ENCODE results near the gene FKBP1C. TPM values are rescaled to one million over a fixed set of nuclear protein-coding genes. Genes with fewer than 3 reads are reported as not detected.
"Not testable (repeated sequence)": the region's sequence is repeated elsewhere in the genome, so short reads cannot be mapped to it uniquely, and the experiment has no call there.

FKBP1C gene
- total and polyA plus RNA-seq, 2 experiments from 2014 or later = 0.30 to 0.48 TPM

- TF ChIP-seq, protein P1, sequence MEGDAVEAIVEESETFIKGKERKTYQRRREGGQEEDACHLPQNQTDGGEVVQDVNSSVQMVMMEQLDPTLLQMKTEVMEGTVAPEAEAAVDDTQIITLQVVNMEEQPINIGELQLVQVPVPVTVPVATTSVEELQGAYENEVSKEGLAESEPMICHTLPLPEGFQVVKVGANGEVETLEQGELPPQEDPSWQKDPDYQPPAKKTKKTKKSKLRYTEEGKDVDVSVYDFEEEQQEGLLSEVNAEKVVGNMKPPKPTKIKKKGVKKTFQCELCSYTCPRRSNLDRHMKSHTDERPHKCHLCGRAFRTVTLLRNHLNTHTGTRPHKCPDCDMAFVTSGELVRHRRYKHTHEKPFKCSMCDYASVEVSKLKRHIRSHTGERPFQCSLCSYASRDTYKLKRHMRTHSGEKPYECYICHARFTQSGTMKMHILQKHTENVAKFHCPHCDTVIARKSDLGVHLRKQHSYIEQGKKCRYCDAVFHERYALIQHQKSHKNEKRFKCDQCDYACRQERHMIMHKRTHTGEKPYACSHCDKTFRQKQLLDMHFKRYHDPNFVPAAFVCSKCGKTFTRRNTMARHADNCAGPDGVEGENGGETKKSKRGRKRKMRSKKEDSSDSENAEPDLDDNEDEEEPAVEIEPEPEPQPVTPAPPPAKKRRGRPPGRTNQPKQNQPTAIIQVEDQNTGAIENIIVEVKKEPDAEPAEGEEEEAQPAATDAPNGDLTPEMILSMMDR (IDR thresholded peaks at IDR 0.05; ENCODE audit: low read depth, low read length) = no peak
- Histone ChIP-seq H3K36me3 (no peaks in the 10 kb centered on the region), H3K4me1 (ENCODE audit: low read depth) (no peaks in the 10 kb centered on the region), H3K4me3 (no peak overlapping the region), H3K27me3 (no peaks in the 10 kb centered on the region), H3K9me3 (ENCODE audit: low read depth) (no peaks in the 10 kb centered on the region), H3K27ac (no peak overlapping the region)
- no peak for DNase-seq (ENCODE audit: low read depth in 1 of 2, low spot score in 1 of 2)
Observed at GRCh38 chr6:63188828-63189227, 22.4 kb upstream of the FKBP1C start.

DNA sequence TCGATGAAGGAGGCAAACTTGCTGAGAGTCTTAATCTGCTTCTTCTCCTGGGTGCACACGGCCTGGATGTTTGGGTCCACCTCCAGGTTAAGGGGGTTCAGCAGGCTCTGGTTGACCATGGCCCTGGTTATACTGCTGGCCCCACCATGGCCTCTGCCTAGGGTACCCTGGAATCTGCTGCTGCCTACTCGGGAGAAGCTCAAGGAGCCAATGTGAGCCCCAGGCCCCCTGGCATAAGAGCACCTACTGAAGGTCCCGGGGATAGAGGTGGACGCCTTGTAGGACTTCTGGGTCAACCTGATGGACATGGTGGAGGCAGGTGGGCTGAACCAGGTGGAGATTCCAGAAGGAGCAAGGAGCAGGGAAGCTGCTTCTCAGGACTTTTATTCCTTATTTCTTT, 17.9 kb upstream of the FKBP1C start:
- TF ChIP-seq, protein P1 (IDR thresholded peaks at IDR 0.05; ENCODE audit: low read depth, low read length) = no peak
- H3K27me3 ChIP-seq = no peaks in the 10 kb centered on the region
- no peaks in the 10 kb centered on the region for H3K9me3 ChIP-seq (ENCODE audit: low read depth)
- H3K4me1 ChIP-seq (ENCODE audit: low read depth) = no peaks in the 10 kb centered on the region
- no peak for DNase-seq (ENCODE audit: low read depth in 1 of 2, low spot score in 1 of 2)
- no peaks in the 10 kb centered on the region for H3K36me3 ChIP-seq
- H3K4me3 ChIP-seq = no peak overlapping the region
- H3K27ac ChIP-seq = no peak overlapping the region

DNA sequence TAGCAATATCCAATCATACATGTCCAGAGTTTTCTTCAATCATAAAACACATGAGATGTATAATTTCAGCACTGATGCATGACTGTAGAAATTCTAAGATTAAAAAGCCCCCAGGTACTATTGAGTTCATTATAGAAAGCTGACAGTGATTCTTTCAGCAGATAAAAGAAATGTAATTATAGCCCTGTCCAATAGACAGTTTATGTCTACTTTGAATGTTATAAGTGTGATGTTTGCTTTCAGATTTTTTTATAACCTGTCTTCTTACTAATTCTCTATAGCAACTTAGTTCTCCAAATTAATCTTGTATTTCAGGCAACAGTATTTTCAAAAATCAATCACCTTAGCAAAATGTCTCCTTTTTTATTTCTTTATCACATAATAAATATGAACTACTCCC, 13.5 kb upstream of the FKBP1C start:
- H3K9me3 ChIP-seq (ENCODE audit: low read depth) = no peaks in the 10 kb centered on the region
- TF ChIP-seq, protein P1 (IDR thresholded peaks at IDR 0.05; ENCODE audit: low read depth, low read length) = no peak
- no peaks in the 10 kb centered on the region for H3K36me3 ChIP-seq
- H3K27ac ChIP-seq = no peak overlapping the region
- no peaks in the 10 kb centered on the region for H3K4me1 ChIP-seq (ENCODE audit: low read depth)
- H3K4me3 ChIP-seq = no peak overlapping the region
- H3K27me3 ChIP-seq = no peaks in the 10 kb centered on the region
- DNase-seq (ENCODE audit: low read depth in 1 of 2, low spot score in 1 of 2) = no peak

GRCh38 chr6:63213325-63213724, 2.1 kb downstream of the FKBP1C start:
- Histone ChIP-seq H3K4me3 (no peak overlapping the region), H3K27me3 (no peaks in the 10 kb centered on the region), H3K9me3 (ENCODE audit: low read depth) (no peaks in the 10 kb centered on the region), H3K27ac (no peak overlapping the region), H3K36me3 (no peaks in the 10 kb centered on the region), H3K4me1 (ENCODE audit: low read depth) (no peaks in the 10 kb centered on the region)
- DNase-seq (ENCODE audit: low read depth in 1 of 2, low spot score in 1 of 2) = no peak
- TF ChIP-seq, protein P1 (IDR thresholded peaks at IDR 0.05; ENCODE audit: low read depth, low read length) = no peak

DNA sequence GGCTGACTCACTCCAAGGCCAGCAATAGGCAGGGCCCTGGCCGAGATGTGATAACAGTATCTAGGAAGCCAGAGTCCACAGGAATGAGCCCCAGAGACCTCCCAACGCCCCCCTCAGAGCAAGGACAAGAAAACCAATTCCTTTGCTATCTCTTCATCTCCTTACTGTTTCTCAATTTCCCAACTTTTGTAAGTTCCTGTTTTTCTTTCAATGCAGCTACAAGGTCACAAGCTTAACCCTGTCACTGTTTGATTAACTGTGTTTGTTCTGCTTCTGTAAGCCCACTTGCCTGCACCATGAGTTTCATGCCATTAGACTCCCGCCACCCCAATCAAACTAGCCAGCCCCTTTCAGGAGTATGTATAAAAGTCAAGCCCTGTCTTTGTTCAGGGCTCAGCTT, 3.5 kb downstream of the FKBP1C start:
- TF ChIP-seq, protein P1 (IDR thresholded peaks at IDR 0.05; ENCODE audit: low read depth, low read length) = no peak
- no peaks in the 10 kb centered on the region for H3K36me3 ChIP-seq
- no peak overlapping the region for H3K27ac ChIP-seq
- no peak for DNase-seq (ENCODE audit: low read depth in 1 of 2, low spot score in 1 of 2)
- no peaks in the 10 kb centered on the region for H3K9me3 ChIP-seq (ENCODE audit: low read depth)
- no peak overlapping the region for H3K4me3 ChIP-seq
- no peaks in the 10 kb centered on the region for H3K4me1 ChIP-seq (ENCODE audit: low read depth)
- no peaks in the 10 kb centered on the region for H3K27me3 ChIP-seq

DNA sequence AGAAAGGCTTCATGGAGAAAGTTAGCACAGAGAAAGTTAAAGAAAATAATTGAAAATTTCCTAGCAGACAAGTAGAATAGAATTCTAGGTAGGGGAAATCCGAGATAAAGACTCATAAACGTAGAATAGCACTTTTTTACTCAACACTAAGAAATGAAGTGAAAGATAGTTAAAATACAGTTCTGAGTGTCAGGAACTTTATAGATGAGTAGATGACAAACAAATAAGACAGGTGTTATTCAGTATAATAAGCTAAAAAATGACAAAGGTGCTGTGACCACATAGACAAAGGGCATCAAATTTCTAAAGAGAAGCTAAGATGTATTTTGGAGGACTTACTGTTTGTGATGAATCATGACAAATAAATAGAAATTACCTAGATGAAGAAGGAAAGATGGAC, 12.9 kb downstream of the FKBP1C start:
- H3K27ac ChIP-seq = no peak overlapping the region
- no peaks in the 10 kb centered on the region for H3K9me3 ChIP-seq (ENCODE audit: low read depth)
- H3K27me3 ChIP-seq = no peaks in the 10 kb centered on the region
- H3K36me3 ChIP-seq = no peaks in the 10 kb centered on the region
- no peak for DNase-seq (ENCODE audit: low read depth in 1 of 2, low spot score in 1 of 2)
- H3K4me3 ChIP-seq = no peak overlapping the region
- TF ChIP-seq, protein P1 (IDR thresholded peaks at IDR 0.05; ENCODE audit: low read depth, low read length) = no peak
- H3K4me1 ChIP-seq (ENCODE audit: low read depth) = no peaks in the 10 kb centered on the region

GRCh38 chr6:63225987-63226386, 14.7 kb downstream of the FKBP1C start:
- not testable (repeated sequence) for H3K27ac ChIP-seq; H3K4me3 ChIP-seq; H3K4me1 ChIP-seq (ENCODE audit: low read depth); DNase-seq (ENCODE audit: low read depth in 1 of 2, low spot score in 1 of 2); H3K9me3 ChIP-seq (ENCODE audit: low read depth); H3K36me3 ChIP-seq; H3K27me3 ChIP-seq

- H3K4me1 ChIP-seq (ENCODE audit: low read depth); H3K9me3 ChIP-seq (ENCODE audit: low read depth); H3K36me3 ChIP-seq; DNase-seq (ENCODE audit: low read depth in 1 of 2, low spot score in 1 of 2); H3K27ac ChIP-seq; H3K4me3 ChIP-seq; H3K27me3 ChIP-seq: not testable (repeated sequence)
Observed at GRCh38 chr6:63227928-63228894, 16.9 kb downstream of the FKBP1C start.
